ENCODE measurements around the gene ETS2. TPM values are rescaled to one million over a fixed set of nuclear protein-coding genes. Genes with fewer than 3 reads are reported as not detected.

Gene ETS2
- total RNA-seq, 1 experiment from 2014 or later = 20.4 TPM

DNA sequence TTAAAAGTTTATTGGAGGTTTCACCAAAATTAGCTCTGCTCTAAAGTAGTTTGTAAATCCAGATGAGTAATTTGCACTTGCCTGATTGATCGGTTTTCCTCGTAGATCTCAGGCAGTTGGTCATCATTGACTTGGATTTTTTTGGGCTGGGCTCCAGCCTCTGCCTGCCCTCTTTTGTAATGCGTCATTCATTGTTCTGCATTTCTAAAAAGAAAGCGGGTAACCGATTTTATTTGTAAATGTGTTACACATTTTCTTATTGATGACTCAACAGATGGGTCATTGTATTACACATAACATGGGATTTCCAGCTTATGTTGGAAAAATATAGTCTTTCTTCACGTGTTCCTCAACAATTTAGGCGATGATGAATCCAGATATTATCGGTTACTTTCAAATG lies 5.5 kb downstream of the ETS2 start:
- Histone ChIP-seq H3K4me3 (ENCODE audit: low read depth, low read length) (no peak overlapping the region), H3K9me3 (no peaks in the 10 kb centered on the region), H3K27me3 (replicated peaks; ENCODE audit: control insufficient read depth, insufficient read depth, low read length) (no peaks in the 10 kb centered on the region), H3K36me3 (ENCODE audit: control insufficient read depth, insufficient read depth, low read length) (peaks cover 3% of the 10 kb centered on the region), H3K4me1 (no peaks in the 10 kb centered on the region; the same call in 1 of the 2 replicates)
- Mint-ChIP-seq H3K4me3 (ENCODE audit: unreplicated experiment) (no peak overlapping the region), H3K9me3 (ENCODE audit: unreplicated experiment) (no peaks in the 10 kb centered on the region), H3K27me3 (ENCODE audit: insufficient read depth, unreplicated experiment) (no peaks in the 10 kb centered on the region), H3K27ac (ENCODE audit: unreplicated experiment) (no peak overlapping the region), H3K36me3 (ENCODE audit: insufficient read depth, unreplicated experiment) (peaks cover 76% of the 10 kb centered on the region), H3K4me1 (ENCODE audit: low read depth, unreplicated experiment) (peaks cover 11% of the 10 kb centered on the region)
- ChIA-PET POLR2A (no interaction called here), CTCF (no interaction called here)
- no peak for DNase-seq
- TF ChIP-seq, protein P1, sequence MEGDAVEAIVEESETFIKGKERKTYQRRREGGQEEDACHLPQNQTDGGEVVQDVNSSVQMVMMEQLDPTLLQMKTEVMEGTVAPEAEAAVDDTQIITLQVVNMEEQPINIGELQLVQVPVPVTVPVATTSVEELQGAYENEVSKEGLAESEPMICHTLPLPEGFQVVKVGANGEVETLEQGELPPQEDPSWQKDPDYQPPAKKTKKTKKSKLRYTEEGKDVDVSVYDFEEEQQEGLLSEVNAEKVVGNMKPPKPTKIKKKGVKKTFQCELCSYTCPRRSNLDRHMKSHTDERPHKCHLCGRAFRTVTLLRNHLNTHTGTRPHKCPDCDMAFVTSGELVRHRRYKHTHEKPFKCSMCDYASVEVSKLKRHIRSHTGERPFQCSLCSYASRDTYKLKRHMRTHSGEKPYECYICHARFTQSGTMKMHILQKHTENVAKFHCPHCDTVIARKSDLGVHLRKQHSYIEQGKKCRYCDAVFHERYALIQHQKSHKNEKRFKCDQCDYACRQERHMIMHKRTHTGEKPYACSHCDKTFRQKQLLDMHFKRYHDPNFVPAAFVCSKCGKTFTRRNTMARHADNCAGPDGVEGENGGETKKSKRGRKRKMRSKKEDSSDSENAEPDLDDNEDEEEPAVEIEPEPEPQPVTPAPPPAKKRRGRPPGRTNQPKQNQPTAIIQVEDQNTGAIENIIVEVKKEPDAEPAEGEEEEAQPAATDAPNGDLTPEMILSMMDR (IDR thresholded peaks at IDR 0.05; ENCODE audit: insufficient read depth in 1 of 2, low read depth in 1 of 2, low read length in 1 of 2, severe bottlenecking in 1 of 2, unreplicated experiment in 1 of 2) = no peak
- no TSS peak for BruUV-seq (replicated peaks)
- intact Hi-C loops (cut with micrococcal nuclease; ENCODE audit: unreplicated experiment) = no loop called here

GRCh38 chr21:38813143-38813542 lies 7.4 kb downstream of the ETS2 start:
- CTCF ChIA-PET = no interaction called here
- Histone ChIP-seq H3K4me3 (ENCODE audit: low read depth, low read length) (no peak overlapping the region), H3K36me3 (ENCODE audit: control insufficient read depth, insufficient read depth, low read length) (peaks cover 8% of the 10 kb centered on the region), H3K4me1 (no peaks in the 10 kb centered on the region), H3K27me3 (replicated peaks; ENCODE audit: control insufficient read depth, insufficient read depth, low read length) (no peaks in the 10 kb centered on the region), H3K9me3 (no peaks in the 10 kb centered on the region)
- POLR2A ChIA-PET = no interaction called here
- TF ChIP-seq, protein P1 (IDR thresholded peaks at IDR 0.05; ENCODE audit: insufficient read depth in 1 of 2, low read depth in 1 of 2, low read length in 1 of 2, severe bottlenecking in 1 of 2, unreplicated experiment in 1 of 2) = no peak
- no peaks in the 10 kb centered on the region for H3K27me3 Mint-ChIP-seq (ENCODE audit: insufficient read depth, unreplicated experiment)
- intact Hi-C loops (cut with micrococcal nuclease; ENCODE audit: unreplicated experiment) = no loop called here
- H3K4me3 Mint-ChIP-seq (ENCODE audit: unreplicated experiment) = no peak overlapping the region
- H3K4me1 Mint-ChIP-seq (ENCODE audit: low read depth, unreplicated experiment) = peaks cover 5% of the 10 kb centered on the region
- no TSS peak for BruUV-seq (replicated peaks)
- no peak for DNase-seq
- no peak overlapping the region for H3K27ac Mint-ChIP-seq (ENCODE audit: unreplicated experiment)
- H3K9me3 Mint-ChIP-seq (ENCODE audit: unreplicated experiment) = no peaks in the 10 kb centered on the region
- peaks cover 88% of the 10 kb centered on the region for H3K36me3 Mint-ChIP-seq (ENCODE audit: insufficient read depth, unreplicated experiment)

DNA sequence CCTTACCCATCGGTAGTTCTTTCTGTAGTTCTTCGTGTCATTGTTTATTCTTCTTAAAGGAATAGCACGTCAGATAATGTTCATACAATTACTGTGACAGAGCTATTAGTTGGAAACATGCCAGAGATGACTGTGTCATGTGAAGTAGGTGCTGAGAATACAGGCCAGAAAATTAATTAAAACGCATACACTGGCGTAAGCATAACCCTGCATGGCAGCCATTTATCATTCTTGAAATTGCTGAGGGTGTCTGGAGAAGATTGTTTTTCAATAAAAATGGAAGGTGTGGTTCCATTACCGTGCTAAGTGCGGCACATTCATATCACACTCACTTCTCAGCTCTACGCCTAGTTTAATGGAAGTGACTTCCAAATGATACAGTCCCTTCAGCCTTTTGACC lies 7.8 kb downstream of the ETS2 start:
- no peak overlapping the region for H3K27ac Mint-ChIP-seq (ENCODE audit: unreplicated experiment)
- Histone ChIP-seq H3K27me3 (replicated peaks; ENCODE audit: control insufficient read depth, insufficient read depth, low read length) (no peaks in the 10 kb centered on the region), H3K4me3 (ENCODE audit: low read depth, low read length) (no peak overlapping the region), H3K4me1 (no peaks in the 10 kb centered on the region), H3K9me3 (no peaks in the 10 kb centered on the region), H3K36me3 (ENCODE audit: control insufficient read depth, insufficient read depth, low read length) (peaks cover 11% of the 10 kb centered on the region)
- no peak overlapping the region for H3K4me3 Mint-ChIP-seq (ENCODE audit: unreplicated experiment)
- peaks cover 1% of the 10 kb centered on the region for H3K4me1 Mint-ChIP-seq (ENCODE audit: low read depth, unreplicated experiment)
- H3K36me3 Mint-ChIP-seq (ENCODE audit: insufficient read depth, unreplicated experiment) = peaks cover 92% of the 10 kb centered on the region
- BruUV-seq (replicated peaks) = no TSS peak
- TF ChIP-seq, protein P1 (IDR thresholded peaks at IDR 0.05; ENCODE audit: insufficient read depth in 1 of 2, low read depth in 1 of 2, low read length in 1 of 2, severe bottlenecking in 1 of 2, unreplicated experiment in 1 of 2) = no peak
- H3K9me3 Mint-ChIP-seq (ENCODE audit: unreplicated experiment) = no peaks in the 10 kb centered on the region
- CTCF ChIA-PET = no interaction called here
- POLR2A ChIA-PET = no interaction called here
- H3K27me3 Mint-ChIP-seq (ENCODE audit: insufficient read depth, unreplicated experiment) = no peaks in the 10 kb centered on the region
- DNase-seq = no peak
- intact Hi-C loops (cut with micrococcal nuclease; ENCODE audit: unreplicated experiment) = no loop called here

Measured in Caco-2 (cell line).